NT2/D1 (cell line): ENCODE results near the gene SLC25A25.

Experiments
- SUZ12 ChIP-seq: IDR thresholded peaks from 2 replicates; pipeline ENCODE4 v1.6.1; 2011; ENCODE audit not compliant: insufficient read length, insufficient read depth; ENCODE audit errors: extremely low read depth
- ZNF274 ChIP-seq: IDR thresholded peaks from 2 replicates; pipeline ENCODE4 v1.6.1; 2011; ENCODE audit warnings: mild to moderate bottlenecking, low read depth, low read length

DNA sequence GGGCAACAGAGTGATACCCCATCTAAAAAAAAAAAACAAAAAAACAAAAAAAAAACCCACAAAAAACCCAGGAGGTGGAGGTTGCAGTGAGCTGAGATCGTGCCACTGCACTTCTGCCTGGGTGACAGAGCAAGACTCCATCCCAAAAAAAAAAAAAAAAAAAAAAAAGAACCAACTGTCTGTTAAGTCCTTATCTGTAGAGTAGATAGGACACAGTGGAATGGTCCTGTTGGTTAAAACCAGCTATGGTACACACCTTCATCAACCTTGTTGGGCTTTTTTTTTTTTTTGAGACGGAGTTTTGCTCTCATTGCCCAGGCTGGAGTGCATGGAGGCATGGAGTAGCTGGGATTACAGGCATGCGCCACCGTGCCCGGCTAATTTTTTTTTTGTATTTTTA, 12.2 kb downstream of the SLC25A25 start:
- TF ChIP-seq ZNF274 (no peak), SUZ12 (no peak)
